NAMALWA (cell line): Measurements from ENCODE around the gene NRXN3.

Experiments
- DNase-seq: peaks from one replicate; pipeline ENCODE4 v3.0.0-alpha.2; 2015; ENCODE audit warnings: low spot score

The NRXN3 gene

DNA sequence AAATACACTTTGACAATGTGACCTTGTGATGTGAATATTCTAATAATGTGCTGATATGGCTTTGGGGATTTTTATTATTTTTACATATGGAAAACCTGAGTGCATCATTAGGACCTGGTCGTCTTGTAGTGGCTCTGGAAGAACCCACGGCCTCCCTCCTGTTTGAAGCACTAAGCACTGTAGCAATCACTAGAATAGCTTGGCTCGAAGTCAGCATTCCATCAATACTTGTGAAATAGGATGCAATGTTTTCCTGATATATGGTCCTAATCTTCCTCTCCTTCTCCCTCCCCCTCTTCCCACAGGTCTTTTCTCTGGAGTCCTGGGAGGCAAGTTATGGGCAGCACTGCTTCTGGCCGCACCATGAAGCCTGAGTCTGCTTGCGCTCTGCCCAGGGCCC lies 71.9 kb downstream of the NRXN3 start:
- no peak for DNase-seq

DNA sequence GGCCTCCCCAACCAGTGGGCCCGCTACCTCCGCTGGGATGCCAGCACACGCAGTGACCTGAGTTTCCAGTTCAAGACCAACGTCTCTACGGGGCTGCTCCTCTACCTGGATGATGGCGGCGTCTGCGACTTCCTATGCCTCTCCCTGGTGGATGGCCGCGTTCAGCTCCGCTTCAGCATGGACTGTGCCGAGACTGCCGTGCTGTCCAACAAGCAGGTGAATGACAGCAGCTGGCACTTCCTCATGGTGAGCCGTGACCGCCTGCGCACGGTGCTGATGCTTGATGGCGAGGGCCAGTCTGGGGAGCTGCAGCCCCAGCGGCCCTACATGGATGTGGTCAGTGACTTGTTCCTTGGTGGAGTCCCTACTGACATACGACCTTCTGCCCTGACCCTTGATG lies 73.0 kb downstream of the NRXN3 start:
- no peak for DNase-seq

DNA sequence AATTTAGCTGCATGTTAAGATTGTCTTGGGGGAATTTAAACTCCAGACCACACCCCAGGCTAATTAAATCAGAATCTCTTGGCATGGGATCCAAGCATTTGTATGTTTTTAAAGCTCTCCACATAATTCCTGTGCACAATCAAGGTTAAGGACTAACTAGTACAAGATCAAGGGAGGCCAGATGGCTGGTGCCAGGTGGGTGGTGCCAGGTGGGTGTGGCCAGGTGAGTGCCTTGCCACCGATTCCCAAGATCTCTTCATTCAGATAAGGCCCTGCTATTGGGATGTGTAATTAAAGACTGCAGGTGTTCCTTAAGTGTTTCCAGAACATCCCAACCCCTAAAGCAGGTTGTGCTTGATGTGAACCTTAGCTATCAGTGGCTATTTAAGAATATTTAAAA lies 75.1 kb downstream of the NRXN3 start:
- DNase-seq: no peak

DNA sequence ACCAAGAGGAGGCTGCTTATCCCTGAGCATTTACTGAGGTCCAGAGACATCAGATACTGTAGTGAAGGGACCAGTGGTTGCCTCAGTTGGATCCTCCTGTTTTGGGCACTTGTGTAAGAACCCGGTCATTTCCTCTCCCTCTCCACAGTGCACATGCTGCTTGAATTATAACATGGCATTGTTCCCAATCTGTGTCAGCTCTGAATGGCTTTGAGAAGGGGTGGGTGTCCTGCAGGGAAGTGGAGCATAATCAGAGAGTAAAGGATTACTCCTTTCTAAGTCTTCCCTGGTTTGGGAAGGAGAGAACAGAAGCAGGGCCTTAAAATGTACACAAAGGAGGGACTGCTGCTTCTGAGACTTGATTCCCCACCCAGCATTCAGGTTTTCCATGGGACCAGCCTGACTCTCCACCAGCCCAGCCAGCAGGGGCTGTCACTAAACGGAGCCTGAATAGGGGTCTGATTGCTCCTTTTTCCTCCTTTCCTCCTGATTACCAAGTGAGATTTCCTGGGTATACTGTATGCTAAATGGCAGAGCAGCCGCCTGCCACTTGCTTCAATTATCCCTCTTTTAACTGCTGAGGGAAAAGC lies 78.4 kb downstream of the NRXN3 start:
- DNase-seq: no peak

DNA sequence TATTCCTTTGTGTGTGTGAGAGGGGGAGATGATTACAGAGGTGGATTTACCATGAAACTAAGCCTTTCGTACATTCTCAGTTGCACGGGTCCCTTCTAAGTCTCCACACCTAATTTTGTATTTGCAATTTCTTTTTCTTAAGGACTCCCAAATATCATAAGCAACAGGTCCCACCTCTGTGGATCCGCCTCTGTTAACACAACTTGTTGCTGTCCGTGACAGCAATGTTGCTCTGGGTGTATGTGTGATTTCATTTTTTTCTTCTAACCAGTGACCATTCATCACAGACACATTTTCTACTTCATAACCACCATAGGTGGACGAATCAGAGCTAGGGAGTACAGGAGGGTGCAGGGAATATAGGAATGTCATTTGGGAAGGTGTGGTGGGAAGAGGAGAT lies 81.1 kb downstream of the NRXN3 start:
- no peak for DNase-seq

DNA sequence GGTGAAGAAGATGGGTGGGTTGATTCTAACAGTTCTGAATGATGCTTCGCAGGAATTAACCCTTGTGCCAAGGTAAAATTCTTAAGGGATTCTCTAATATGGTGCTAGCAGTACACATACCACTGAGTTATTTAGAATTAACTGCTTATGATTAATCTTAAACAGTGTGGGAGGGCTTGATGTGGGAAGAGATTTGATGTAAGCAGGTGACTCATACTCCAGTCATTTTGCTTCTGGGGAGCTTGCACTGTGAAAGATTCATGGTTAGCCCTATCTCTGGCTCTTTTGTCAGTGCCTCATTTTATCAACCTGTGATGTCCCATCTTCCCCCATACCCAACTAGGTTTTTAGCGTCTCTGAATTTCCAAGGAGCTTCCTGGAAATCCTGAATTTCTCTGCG lies 83.8 kb downstream of the NRXN3 start:
- no peak for DNase-seq

DNA sequence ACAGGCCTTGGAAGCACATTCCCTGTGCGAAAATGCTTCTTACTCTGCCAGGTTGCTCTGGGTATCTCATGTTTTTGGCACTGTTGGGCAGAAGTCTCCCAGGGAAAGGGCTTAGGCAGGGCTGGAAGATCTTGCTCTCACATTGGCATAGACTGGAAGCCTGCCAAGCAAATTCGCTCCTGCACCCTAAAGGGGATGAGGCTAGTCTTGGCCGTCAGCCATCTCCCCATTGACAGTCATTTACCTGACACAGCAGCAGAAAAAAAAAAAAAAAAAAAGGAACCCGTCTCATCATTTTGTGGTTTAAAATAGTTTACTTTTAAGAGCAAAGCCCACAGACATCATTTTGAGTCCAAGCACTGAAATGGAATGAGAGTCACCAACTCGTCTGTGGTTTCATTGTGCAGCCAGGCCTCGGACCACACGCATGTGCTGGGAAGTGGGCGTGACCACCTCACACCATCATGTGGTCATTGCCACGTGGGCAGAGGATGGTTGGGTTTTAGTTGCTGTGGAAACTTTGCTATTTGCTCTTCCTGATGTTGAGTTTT lies 84.8 kb downstream of the NRXN3 start:
- DNase-seq: no peak

DNA sequence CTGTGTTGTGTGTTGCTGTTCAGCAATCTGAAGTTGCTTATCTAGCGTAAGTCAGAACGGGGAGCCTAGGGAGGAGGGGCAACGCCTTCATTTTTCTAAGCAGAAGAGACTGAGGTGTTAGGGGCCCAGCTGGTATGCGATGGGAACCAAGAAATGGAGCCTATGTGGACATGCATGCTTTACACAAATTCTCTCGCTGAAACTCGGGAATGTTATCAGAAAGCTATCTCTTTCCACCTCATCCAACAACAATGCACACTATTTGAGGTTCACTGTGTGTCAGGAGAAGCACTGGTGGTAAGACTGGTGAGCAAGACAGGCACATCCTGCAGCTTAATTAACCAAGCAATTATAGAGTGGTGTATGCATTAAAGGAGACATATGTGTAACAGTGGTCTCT lies 89.7 kb downstream of the NRXN3 start:
- DNase-seq: no peak

DNA sequence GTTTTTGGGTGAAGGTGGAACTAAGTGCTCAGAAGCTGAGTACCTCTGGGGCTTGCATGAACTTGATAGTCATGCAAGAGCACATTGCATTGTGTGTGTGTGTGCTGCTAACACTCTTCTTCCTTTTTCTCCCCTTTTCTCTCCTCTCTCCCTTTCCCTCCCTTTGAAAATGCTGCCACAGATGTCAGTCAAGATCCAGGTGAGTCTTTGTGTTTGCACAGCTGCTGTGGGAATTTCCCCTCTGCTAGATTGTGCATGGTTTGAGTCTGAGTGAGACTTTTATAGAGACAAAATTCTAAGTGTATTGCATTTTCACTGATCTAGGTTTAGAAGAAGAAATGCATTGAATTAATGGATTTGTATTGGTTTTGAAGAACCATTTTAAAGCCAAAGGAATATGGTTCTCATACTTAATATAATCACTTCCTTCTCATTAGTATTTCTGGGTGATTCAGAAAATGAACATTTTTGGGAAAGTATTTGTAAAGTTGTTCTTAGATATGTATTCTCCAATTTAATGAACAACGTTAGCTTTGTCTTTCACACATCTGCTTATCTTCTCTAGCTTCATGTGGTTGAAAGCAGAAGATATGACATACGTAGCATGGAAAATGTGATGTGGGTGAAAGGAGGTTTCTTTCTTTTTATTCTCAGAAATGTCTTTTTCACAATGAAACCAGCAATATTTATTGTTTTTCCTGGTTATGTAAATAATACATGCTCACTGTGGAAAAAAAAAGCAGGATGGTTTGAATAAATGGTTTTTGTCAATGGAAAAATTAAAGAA lies 108.5 kb downstream of the NRXN3 start:
- no peak for DNase-seq

DNA sequence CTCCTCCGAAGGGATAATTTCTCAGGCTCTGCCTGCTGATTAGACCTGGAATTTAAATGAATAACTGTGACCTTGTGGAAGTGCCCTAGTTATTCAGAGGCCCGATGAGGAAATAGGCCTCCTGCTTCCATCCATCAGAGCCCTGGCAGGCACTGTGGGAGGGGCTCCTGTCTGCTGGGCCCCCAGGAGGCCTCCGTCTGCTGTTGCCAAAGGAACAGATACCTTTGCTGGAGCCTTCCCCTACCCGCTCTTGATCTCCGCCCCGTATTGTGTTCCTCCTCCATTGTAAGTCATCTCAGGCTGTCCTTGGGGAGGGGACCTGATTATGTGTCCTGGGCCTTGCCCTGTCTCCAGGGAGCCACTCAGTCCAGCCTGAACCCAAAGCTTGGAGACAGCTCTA lies 112.3 kb downstream of the NRXN3 start:
- no peak for DNase-seq

DNA sequence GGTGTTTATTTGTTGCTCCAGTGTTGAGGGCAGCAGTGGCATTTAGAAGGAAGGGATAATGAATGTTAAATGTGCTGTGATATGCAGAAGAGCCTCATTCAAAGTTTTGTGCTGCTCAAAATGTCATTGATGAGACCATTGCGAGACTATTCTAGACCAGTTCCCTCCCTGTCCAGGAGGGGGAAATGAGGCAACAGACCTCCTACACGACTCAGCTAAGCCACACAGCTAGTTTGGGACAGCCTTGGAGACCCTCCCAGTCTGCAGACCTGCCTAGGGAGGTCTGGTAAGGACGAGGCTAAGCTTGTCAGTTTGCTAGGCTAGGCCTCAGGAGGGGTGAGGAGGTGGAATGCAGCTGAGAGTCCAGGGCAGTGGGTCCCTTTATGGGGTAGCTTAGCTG lies 116.0 kb downstream of the NRXN3 start:
- no peak for DNase-seq

DNA sequence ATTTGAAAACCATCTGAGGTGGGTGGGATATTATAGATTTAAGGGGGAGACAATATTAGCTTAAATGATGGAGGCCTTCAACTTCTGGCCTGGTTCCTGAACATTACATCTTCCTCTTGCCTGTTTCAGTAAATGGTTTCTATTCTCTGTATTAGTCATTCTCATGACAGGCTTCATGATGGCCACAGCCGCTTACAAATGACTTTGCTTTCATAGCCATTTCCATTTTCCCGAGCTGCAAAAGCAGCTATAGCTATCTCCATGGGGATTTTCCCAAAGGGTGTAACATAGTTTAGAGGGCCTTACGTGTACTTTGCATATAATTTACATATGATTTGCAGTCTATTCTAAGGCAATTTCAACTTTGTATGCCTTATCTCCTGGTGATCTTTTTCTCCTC lies 121.8 kb downstream of the NRXN3 start:
- DNase-seq: no peak

DNA sequence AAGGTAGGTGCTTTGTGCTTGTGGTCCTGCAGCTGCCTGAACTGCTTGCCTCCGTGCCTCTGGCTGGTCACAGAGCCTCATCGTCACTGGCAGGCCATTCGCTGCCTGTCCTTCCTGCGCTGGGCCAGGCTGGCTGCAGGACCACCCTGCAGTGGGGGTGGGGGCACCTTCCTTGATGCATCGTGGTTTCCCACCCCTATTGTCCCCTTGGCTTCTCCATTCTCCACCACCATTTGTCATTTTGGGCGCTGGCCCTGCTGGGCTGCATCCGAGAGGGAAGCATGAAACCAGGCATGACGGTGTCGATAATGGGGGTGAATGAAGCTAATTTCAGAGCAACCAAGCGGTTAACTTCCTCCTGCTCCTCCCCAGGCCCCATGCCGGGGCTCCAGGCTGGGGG lies 127.7 kb downstream of the NRXN3 start:
- DNase-seq: no peak

DNA sequence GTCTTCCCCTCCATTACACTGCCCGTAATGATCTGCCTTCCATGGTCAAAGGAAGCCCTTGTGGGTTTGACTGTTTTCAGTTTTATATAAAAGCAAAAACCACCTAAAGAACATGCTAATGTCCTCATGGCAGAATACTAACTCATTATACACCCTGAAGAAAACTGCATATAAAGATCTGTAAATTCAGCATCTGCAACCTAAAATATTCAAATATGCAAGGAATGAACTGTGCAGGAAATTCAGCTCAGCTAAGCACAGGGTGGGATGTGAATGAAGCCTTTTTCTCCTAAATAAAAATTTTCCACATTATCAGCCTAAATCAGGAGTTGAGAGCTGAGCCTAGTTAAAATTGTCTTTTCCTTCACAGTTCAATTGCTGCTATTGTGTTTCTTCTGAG lies 128.1 kb downstream of the NRXN3 start:
- no peak for DNase-seq

DNA sequence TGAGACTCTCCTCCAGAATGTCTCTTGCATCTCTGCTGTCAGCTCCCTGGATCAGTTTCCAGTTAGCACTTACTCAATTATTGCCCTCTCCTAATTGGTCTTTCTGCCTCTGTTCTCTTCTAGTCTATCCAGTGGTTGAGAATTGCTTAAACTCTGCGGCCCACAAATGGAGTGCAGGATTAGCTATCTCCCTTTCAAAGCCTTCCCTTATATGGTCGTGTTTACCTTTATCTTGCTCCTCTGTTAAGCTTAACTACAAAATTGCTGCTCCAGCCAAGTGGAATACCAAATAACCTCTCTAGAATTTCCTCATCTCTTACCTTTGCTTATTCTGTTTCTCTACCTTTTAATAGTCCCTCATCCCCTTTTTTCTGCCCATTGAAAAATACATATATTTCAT lies 132.7 kb downstream of the NRXN3 start:
- DNase-seq: no peak

DNA sequence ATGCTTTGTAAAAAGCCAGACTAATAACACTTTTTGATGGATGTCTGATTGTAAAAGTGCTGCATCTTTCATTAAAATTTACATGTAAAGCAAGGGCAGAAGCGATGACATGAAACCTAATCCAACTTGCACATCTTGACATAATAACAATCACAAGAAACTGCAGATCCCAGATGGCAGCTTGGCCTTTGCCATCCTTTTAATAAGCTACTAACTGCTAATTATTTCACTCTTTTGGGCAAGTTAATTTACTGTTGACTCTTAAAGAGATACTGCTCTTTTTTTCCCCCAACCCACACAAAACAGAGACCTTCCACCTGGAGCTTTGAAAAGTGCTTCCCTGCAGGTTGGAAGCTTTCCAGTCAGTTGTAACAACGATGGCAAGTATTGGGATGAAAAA lies 137.5 kb downstream of the NRXN3 start:
- DNase-seq: no peak

DNA sequence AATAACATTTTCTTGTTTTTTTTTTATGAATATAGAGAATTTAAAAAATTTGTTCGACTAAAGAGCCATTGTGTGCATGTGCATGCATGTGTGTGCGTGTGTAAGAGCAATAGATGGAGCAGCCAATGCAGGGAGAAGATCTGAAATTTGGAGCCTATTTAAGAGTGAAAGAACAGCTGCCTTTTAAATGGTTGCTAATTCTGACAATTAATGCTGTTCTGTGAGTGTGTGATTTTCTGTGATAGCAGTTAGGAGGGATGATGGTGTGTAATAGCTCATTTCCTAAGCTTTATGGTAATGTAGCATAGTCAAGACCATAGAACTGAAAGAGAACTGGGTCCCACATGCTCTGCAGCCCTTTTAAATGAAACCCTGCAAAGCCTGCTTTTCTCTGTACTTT lies 137.9 kb downstream of the NRXN3 start:
- DNase-seq: no peak

DNA sequence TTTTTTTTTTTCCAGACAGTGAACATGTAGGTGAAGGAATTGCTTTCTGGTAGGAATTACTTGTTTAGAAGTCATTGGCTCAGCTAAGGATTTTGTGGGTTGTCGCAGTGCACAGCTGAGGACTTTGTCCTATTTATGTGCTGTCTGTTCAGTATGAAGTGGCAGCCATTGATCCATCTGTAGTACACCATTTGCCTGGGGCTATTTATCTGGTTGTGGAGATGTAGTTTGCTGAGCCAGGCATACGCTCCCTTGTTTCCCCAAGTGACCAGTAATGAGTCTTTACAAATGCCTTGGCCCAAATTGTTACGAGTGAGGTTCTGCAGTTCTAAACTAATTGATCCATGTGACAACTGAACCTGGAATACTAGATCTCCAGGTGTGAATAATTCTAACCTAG lies 140.1 kb downstream of the NRXN3 start:
- DNase-seq: no peak

DNA sequence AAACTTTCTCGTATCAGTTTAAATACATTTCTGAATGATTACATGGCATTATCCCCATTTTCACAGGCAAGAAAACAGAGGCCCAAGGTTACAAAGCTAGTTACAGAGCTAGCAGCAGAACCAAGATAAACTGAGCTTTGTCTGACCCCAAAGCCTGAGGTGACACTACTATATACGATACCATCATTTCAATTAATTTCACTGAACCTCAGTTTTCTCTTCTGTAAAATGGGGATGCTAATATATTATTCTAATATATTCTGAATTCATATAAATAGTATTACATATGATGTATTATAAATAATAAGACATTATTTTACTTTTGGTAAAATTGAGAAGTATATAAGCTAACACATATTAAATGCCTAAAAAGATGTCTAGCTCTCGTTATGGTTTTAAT lies 143.3 kb downstream of the NRXN3 start:
- DNase-seq: no peak

DNA sequence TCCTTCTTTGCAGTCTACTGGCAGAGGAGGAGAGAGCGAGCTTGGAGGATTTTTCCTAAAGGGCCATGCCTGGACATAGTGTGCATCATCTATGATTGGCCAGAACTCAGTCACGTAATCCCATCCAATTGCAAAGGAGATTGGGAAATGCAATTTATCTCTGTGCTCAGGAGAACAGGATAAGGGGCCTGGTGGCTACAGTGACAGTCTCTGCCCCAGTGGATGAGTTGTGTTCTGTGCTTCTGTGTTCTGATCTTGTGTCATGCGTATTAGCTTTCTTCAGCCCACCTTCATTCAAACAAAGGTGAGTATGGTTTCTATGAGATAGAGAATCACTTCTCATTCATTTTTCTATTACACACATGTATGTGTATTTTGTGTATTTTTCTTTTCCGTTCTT lies 144.3 kb downstream of the NRXN3 start:
- no peak for DNase-seq

DNA sequence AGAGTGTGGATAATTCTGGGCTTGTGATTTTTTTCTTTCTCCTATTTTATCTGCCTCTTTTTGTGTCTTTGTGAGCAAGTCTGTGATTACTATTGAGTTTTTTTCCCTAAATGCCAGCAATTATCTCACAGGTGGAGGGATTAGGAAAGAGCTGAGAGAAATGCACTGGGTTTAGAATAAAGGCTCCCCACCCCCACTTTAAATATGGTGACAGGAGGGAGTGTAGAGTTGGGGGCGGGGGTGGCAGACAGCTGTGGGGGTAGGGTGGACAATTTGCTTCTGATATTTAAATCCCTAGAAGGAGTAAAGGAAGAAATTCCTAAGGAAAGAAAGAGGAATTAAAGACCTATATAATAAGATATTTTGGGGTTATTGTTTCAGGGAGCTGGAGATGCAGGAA lies 145.9 kb downstream of the NRXN3 start:
- no peak for DNase-seq

DNA sequence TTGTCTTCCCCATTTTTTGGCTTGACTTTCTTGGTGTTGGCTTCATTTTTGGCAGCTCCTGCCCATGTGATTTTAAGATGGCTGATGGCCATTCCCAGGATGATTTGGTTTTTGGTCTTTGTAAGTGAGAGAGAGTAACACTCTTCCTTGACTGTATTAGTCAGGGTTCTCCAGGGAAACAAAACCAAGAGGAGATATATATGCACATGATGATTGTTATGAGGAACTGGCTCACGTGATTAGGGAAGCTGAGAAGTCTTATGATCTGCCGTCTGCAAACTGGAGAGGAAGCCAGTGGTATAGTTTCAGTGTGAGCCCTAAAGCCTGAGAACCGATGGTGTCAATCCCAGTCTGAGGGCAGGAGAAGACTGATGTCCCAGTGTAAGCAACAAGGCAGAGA lies 146.6 kb downstream of the NRXN3 start:
- no peak for DNase-seq

DNA sequence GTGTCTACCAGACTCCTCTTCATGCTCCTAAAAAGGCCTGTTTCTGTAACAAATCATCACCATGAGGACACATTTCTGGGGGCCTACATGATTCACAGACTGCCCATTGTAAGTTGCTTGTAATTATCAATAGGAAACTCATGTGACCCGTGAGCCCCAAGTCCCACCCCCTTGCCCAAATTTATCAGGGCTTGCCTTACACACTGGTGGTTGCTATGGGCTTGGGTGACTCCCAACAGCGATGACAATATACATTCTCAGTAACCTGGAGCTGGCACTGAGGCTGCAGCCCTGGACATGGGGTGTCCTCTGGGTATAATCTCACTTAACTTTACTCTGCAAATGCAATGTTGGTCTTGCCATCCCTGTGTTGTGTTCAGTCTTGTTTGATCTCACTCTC lies 149.2 kb downstream of the NRXN3 start:
- no peak for DNase-seq
